K562 (cell line): ENCODE measurements around the gene ADAM8. TPM values are rescaled to one million over a fixed set of nuclear protein-coding genes. Genes with fewer than 3 reads are reported as not detected.

Source experiments
- IRF2 ChIP-seq: sonication (generic); formaldehyde crosslinking; IDR thresholded peaks from 2 replicates; pipeline ENCODE4 v1.8.1; 2022; ENCODE audit warnings: mild to moderate bottlenecking, missing genetic modification reagents
- MAFK ChIP-seq: IDR thresholded peaks from 2 replicates; pipeline ENCODE4 v1.6.1; 2011; ENCODE audit warnings: low read length, improper control_type of control experiment
- NUFIP1 ChIP-seq: fragments of 450-650 bp; IDR thresholded peaks from 2 replicates; pipeline ENCODE4 v1.6.1; 2018; ENCODE audit not compliant: partially characterized antibody
- RBBP5 ChIP-seq: fragments of 200-600 bp; sonication (generic); IDR thresholded peaks from 2 replicates; pipeline ENCODE4 v1.6.1; 2012; ENCODE audit warnings: borderline replicate concordance, mild to moderate bottlenecking, low read length, control low read depth, inconsistent platforms; ENCODE audit not compliant: insufficient read depth, poor library complexity, severe bottlenecking
- RBFOX2 ChIP-seq: fragments of 200-400 bp; formaldehyde crosslinking; IDR thresholded peaks from 2 replicates; pipeline ENCODE4 v1.6.1; 2017; ENCODE audit warnings: low read depth, mild to moderate bottlenecking, low read length, moderate library complexity
- RBM22 ChIP-seq: fragments of 200-400 bp; formaldehyde crosslinking; IDR thresholded peaks from 2 replicates; pipeline ENCODE4 v1.6.1; 2018; ENCODE audit warnings: low read length, low read depth; ENCODE audit not compliant: poor library complexity, severe bottlenecking
- ZKSCAN3 ChIP-seq: fragments of 250-450 bp; sonication (Bioruptor Pico); IDR thresholded peaks from 2 replicates; pipeline ENCODE4 v1.4.0; 2020
- ZNF431 ChIP-seq: sonication (generic); formaldehyde crosslinking; IDR thresholded peaks from 2 replicates; pipeline ENCODE4 v1.8.0; 2022; ENCODE audit warnings: mild to moderate bottlenecking, missing genetic modification reagents
- ZNF586 ChIP-seq: fragments of 450-650 bp; formaldehyde crosslinking; conservative IDR thresholded peaks from 2 replicates; pipeline ENCODE4 v1.4.0; 2020; ENCODE audit warnings: mild to moderate bottlenecking, moderate library complexity
- polyA plus RNA-seq, 8 experiments: library from polyadenylated mRNA; depleted of rRNA in 4 of 8; stranded (reverse) in 5 of 8; unstranded in 3 of 8; fragments of >200 nt; fragmentation: Nextera tagmentation in 2 of 8; fragmentation: Illumina TruSeq in 1 of 8; extraction: Ambion mirVana in 2 of 8; extraction: Trizol in 1 of 8; gene quantifications; 2 replicates each; pipeline versions ENCODE4 v1.2.1 to v1.2.3, GENCODE V29; 2011 to 2014; ENCODE audit warnings: inconsistent platforms in 1 of 8, missing spikeins in 1 of 8
- total RNA-seq, 7 experiments: library from RNA; depleted of rRNA in 6 of 7; stranded (reverse); fragments of >200 nt in 6 of 7; fragmentation: Illumina TruSeq in 2 of 7; extraction: Trizol in 2 of 7; gene quantifications; 2 replicates each; pipeline versions ENCODE4 v1.2.1 to v1.2.3, GENCODE V29; 2011 to 2021; ENCODE audit warnings: low replicate concordance in 1 of 7
- TF ChIP-seq, protein P1 (sequence below): fragments of 200-800 bp; sonication (Bioruptor generic); IDR thresholded peaks from 2 replicates; pipeline ENCODE4 v1.6.1; 2016; ENCODE audit warnings: missing genetic modification characterization, missing compliant biosample characterization
- TF ChIP-seq, protein P2 (sequence below): fragments of 250-450 bp; sonication (Bioruptor Pico); IDR thresholded peaks from 2 replicates; pipeline ENCODE4 v1.8.0; 2021; ENCODE audit warnings: moderate library complexity, mild to moderate bottlenecking, inconsistent platforms
- TF ChIP-seq, protein P3 (sequence below): fragments of 450-650 bp; IDR thresholded peaks from 2 replicates; pipeline ENCODE4 v1.6.1; 2017; ENCODE audit warnings: antibody characterized with exemption, mild to moderate bottlenecking
- TF ChIP-seq, protein P4 (sequence below), 2 experiments: fragments of 450-650 bp in 1 of 2; IDR thresholded peaks; 2 replicates each; pipeline ENCODE4 v1.6.1; 2011 to 2017; ENCODE audit warnings: low read depth in 2 of 2, antibody characterized with exemption in 1 of 2, borderline replicate concordance in 1 of 2, low read length in 1 of 2, mild to moderate bottlenecking in 1 of 2, mixed read lengths in 1 of 2; ENCODE audit not compliant: control insufficient read depth in 1 of 2

ADAM8 gene
- total and polyA plus RNA-seq, 9 of the 15 experiments (the other 6 are each of a cell fraction or from before 2014, with no cell fraction given): 0.07 to 7.0 (median 1.1) TPM

DNA sequence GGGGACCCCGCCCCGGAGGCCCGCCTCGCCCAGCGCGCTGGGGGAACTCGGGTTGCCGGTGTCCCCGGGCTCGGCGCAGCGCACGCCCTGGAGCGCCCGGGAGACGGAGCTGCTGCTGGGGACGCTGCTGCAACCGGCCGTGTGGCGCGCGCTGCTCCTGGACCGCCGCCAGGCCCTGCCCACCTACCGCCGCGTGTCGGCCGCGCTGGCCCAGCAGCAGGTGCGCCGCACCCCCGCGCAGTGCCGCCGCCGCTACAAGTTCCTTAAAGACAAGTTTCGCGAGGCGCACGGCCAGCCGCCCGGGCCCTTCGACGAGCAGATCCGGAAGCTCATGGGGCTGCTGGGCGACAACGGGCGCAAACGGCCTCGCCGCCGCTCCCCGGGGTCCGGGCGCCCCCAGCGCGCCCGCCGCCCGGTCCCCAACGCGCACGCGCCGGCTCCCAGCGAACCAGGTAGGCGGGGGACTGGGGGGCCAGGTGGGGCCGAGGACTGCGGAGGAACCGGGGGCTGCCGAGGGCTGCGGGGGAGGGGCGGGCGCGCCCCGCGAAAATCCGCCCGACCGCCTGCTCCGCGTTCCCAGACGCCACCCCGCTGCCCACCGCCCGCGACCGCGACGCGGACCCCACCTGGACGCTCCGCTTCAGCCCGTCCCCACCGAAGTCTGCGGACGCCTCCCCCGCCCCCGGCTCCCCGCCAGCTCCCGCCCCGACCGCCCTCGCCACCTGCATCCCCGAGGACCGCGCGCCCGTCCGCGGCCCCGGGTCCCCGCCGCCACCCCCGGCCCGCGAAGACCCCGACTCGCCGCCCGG is 46.1 kb downstream of the ADAM8 start (continued):
- TF ChIP-seq, protein P1, sequence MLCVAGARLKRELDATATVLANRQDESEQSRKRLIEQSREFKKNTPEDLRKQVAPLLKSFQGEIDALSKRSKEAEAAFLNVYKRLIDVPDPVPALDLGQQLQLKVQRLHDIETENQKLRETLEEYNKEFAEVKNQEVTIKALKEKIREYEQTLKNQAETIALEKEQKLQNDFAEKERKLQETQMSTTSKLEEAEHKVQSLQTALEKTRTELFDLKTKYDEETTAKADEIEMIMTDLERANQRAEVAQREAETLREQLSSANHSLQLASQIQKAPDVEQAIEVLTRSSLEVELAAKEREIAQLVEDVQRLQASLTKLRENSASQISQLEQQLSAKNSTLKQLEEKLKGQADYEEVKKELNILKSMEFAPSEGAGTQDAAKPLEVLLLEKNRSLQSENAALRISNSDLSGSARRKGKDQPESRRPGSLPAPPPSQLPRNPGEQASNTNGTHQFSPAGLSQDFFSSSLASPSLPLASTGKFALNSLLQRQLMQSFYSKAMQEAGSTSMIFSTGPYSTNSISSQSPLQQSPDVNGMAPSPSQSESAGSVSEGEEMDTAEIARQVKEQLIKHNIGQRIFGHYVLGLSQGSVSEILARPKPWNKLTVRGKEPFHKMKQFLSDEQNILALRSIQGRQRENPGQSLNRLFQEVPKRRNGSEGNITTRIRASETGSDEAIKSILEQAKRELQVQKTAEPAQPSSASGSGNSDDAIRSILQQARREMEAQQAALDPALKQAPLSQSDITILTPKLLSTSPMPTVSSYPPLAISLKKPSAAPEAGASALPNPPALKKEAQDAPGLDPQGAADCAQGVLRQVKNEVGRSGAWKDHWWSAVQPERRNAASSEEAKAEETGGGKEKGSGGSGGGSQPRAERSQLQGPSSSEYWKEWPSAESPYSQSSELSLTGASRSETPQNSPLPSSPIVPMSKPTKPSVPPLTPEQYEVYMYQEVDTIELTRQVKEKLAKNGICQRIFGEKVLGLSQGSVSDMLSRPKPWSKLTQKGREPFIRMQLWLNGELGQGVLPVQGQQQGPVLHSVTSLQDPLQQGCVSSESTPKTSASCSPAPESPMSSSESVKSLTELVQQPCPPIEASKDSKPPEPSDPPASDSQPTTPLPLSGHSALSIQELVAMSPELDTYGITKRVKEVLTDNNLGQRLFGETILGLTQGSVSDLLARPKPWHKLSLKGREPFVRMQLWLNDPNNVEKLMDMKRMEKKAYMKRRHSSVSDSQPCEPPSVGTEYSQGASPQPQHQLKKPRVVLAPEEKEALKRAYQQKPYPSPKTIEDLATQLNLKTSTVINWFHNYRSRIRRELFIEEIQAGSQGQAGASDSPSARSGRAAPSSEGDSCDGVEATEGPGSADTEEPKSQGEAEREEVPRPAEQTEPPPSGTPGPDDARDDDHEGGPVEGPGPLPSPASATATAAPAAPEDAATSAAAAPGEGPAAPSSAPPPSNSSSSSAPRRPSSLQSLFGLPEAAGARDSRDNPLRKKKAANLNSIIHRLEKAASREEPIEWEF (CRISPR knock-in tag): no peak
- no peak for TF ChIP-seq MAFK
- TF ChIP-seq RBM22: no peak
- TF ChIP-seq, protein P2, sequence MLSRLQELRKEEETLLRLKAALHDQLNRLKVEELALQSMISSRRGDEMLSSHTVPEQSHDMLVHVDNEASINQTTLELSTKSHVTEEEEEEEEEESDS: no peak
- TF ChIP-seq ZNF431 (CRISPR knock-in tag): 0 out of 2 replicates have a peak, but pooled peaks have one; percentile 20
- no peak for TF ChIP-seq NUFIP1
- TF ChIP-seq, protein P3, sequence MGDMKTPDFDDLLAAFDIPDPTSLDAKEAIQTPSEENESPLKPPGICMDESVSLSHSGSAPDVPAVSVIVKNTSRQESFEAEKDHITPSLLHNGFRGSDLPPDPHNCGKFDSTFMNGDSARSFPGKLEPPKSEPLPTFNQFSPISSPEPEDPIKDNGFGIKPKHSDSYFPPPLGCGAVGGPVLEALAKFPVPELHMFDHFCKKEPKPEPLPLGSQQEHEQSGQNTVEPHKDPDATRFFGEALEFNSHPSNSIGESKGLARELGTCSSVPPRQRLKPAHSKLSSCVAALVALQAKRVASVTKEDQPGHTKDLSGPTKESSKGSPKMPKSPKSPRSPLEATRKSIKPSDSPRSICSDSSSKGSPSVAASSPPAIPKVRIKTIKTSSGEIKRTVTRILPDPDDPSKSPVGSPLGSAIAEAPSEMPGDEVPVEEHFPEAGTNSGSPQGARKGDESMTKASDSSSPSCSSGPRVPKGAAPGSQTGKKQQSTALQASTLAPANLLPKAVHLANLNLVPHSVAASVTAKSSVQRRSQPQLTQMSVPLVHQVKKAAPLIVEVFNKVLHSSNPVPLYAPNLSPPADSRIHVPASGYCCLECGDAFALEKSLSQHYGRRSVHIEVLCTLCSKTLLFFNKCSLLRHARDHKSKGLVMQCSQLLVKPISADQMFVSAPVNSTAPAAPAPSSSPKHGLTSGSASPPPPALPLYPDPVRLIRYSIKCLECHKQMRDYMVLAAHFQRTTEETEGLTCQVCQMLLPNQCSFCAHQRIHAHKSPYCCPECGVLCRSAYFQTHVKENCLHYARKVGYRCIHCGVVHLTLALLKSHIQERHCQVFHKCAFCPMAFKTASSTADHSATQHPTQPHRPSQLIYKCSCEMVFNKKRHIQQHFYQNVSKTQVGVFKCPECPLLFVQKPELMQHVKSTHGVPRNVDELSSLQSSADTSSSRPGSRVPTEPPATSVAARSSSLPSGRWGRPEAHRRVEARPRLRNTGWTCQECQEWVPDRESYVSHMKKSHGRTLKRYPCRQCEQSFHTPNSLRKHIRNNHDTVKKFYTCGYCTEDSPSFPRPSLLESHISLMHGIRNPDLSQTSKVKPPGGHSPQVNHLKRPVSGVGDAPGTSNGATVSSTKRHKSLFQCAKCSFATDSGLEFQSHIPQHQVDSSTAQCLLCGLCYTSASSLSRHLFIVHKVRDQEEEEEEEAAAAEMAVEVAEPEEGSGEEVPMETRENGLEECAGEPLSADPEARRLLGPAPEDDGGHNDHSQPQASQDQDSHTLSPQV: peak; percentile 37; the same call in 1 of the 2 replicates
- TF ChIP-seq, protein P4, sequence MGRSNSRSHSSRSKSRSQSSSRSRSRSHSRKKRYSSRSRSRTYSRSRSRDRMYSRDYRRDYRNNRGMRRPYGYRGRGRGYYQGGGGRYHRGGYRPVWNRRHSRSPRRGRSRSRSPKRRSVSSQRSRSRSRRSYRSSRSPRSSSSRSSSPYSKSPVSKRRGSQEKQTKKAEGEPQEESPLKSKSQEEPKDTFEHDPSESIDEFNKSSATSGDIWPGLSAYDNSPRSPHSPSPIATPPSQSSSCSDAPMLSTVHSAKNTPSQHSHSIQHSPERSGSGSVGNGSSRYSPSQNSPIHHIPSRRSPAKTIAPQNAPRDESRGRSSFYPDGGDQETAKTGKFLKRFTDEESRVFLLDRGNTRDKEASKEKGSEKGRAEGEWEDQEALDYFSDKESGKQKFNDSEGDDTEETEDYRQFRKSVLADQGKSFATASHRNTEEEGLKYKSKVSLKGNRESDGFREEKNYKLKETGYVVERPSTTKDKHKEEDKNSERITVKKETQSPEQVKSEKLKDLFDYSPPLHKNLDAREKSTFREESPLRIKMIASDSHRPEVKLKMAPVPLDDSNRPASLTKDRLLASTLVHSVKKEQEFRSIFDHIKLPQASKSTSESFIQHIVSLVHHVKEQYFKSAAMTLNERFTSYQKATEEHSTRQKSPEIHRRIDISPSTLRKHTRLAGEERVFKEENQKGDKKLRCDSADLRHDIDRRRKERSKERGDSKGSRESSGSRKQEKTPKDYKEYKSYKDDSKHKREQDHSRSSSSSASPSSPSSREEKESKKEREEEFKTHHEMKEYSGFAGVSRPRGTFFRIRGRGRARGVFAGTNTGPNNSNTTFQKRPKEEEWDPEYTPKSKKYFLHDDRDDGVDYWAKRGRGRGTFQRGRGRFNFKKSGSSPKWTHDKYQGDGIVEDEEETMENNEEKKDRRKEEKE (IDR thresholded peaks at IDR 0.05; ENCODE audit: borderline replicate concordance in 1 of 2, control insufficient read depth in 1 of 2, low read depth in 2 of 2, low read length in 1 of 2): no peak
- TF ChIP-seq RBBP5: no peak
- TF ChIP-seq ZNF586: no peak
- peak; percentile 38 for TF ChIP-seq RBFOX2
- no peak for TF ChIP-seq IRF2 (CRISPR knock-in tag)
- TF ChIP-seq ZKSCAN3 (CRISPR knock-in tag): no peak
